Sigmoid colon (tissue), 7 donors: ENCODE data around the gene GINS3. TPM values are rescaled to one million over a fixed set of nuclear protein-coding genes. Genes with fewer than 3 reads are reported as not detected.

Source experiments
- DNase-seq: peaks from one replicate; pipeline ENCODE4 v3.0.0-alpha.2; 2019
- H3K27ac ChIP-seq, 4 donors: fragments of 200-600 bp; sonication (generic); one replicate each; pipeline ENCODE4 v1.5.1; 2016 to 2019; ENCODE audit warnings: mild to moderate bottlenecking in 1 of 4
- H3K27me3 ChIP-seq, 3 donors: fragments of 200-600 bp; sonication (generic); one replicate each; pipeline ENCODE4 v1.5.1; 2019; ENCODE audit warnings: mild to moderate bottlenecking in 1 of 3
- H3K36me3 ChIP-seq, 4 donors: fragments of 200-600 bp; sonication (generic); one replicate each; pipeline ENCODE4 v1.5.1; 2016 to 2019
- H3K4me1 ChIP-seq, 4 donors: fragments of 200-600 bp; sonication (generic); one replicate each; pipeline ENCODE4 v1.5.1; 2017 to 2019
- H3K4me3 ChIP-seq, 4 donors: fragments of 200-600 bp; sonication (generic); one replicate each; pipeline ENCODE4 v1.5.1; 2017 to 2019; ENCODE audit warnings: mild to moderate bottlenecking in 2 of 4, moderate library complexity in 1 of 4
- H3K9me3 ChIP-seq, 4 donors: fragments of 200-600 bp in 3 of 4; sonication (generic) in 3 of 4; one replicate each; pipeline versions ENCODE4 v1.5.1 to v1.6.1; 2013 to 2019
- CTCF ChIP-seq, 4 experiments: fragments of 450-650 bp in 3 of 4; fragments of 200-600 bp in 1 of 4; IDR thresholded peaks; one replicate each; pipeline ENCODE4 v1.5.1; 2016 to 2019; ENCODE audit warnings: antibody characterized with exemption in 4 of 4, mild to moderate bottlenecking in 3 of 4, moderate library complexity in 2 of 4
- EP300 ChIP-seq, 4 donors: sonication (generic); formaldehyde crosslinking; IDR thresholded peaks; one replicate each; pipeline ENCODE4 v1.6.1; 2017; ENCODE audit warnings: antibody characterized with exemption in 4 of 4
- POLR2A ChIP-seq, 2 donors: fragments of 450-650 bp; IDR thresholded peaks; one replicate each; pipeline ENCODE4 v1.6.1; 2016; ENCODE audit warnings: antibody characterized with exemption in 2 of 2, mild to moderate bottlenecking in 2 of 2, moderate library complexity in 2 of 2
- POLR2AphosphoS5 ChIP-seq, 4 donors: sonication (generic); formaldehyde crosslinking; IDR thresholded peaks; one replicate each; pipeline ENCODE4 v1.6.1; 2017; ENCODE audit warnings: antibody characterized with exemption in 4 of 4
- WGBS, 2 donors: extraction: QIAGEN DNeasy Blood & Tissue Kit; methylation state at CpG; one replicate each; pipeline ENCODE4 v1.1.7; 2013; 5-methylcytosine and 5-hydroxymethylcytosine counted together
- intact Hi-C: fragments of 100-400 bp; cut with DNase I; formaldehyde crosslinking; loops from one replicate; pipeline ENCODE4 v1.15.1; 2023
- polyA plus RNA-seq, 3 donors: library from polyadenylated mRNA; stranded (reverse); fragments of 200-250 nt; gene quantifications; one replicate each; pipeline ENCODE4 v1.2.3, GENCODE V29; 2013
- total RNA-seq, 4 donors: library from RNA; depleted of rRNA; stranded (reverse); fragments of >200 nt; gene quantifications; one replicate each; pipeline ENCODE4 v1.1.0, GENCODE V29; 2016
- donor health status: healthy with polysubstance abuse.
- donor health status: Bipolar disorder and iron deficiency.
- donor health status: healthy.

The GINS3 gene
- total and polyA plus RNA-seq, 7 donors = 1.1 to 5.9 (median 2.5) TPM

- no peak overlapping the region for H3K27ac ChIP-seq
- no peaks in the 10 kb centered on the region for H3K9me3 ChIP-seq
- no peaks in the 10 kb centered on the region for H3K4me1 ChIP-seq
- peaks cover 0 to 10% (median 0%) of the 10 kb centered on the region in 3 donors for H3K27me3 ChIP-seq
- H3K4me3 ChIP-seq = no peak overlapping the region
- TF ChIP-seq EP300 (IDR thresholded peaks at IDR 0.05) (no peak), POLR2AphosphoS5 (IDR thresholded peaks at IDR 0.05) (no peak), POLR2A (IDR thresholded peaks at IDR 0.05) (no peak), CTCF (IDR thresholded peaks at IDR 0.05) (no peak)
- H3K36me3 ChIP-seq = no peaks in the 10 kb centered on the region
- DNase-seq = no peak
- 51 to 78% methylated on average over 4 of the region's 4 CpGs for WGBS, 2 donors
- intact Hi-C loops = no loop called here
Measured at GRCh38 chr16:58422809-58423208, 30.5 kb downstream of the GINS3 start.

GRCh38 chr16:58425245-58425644 lies 33.0 kb downstream of the GINS3 start:
- Histone ChIP-seq H3K27ac (peak overlapping the region in 1 of 4 donors; percentile 14), H3K27me3 (peaks cover 0 to 8% (median 0%) of the 10 kb centered on the region in 3 donors), H3K9me3 (no peaks in the 10 kb centered on the region), H3K36me3 (no peaks in the 10 kb centered on the region), H3K4me3 (no peak overlapping the region), H3K4me1 (no peaks in the 10 kb centered on the region)
- intact Hi-C loops = no loop called here
- WGBS, 2 donors = 82 to 90% methylated on average over 8 of the region's 8 CpGs
- TF ChIP-seq EP300 (IDR thresholded peaks at IDR 0.05) = no peak
- TF ChIP-seq CTCF (IDR thresholded peaks at IDR 0.05) = no peak
- no peak for TF ChIP-seq POLR2A (IDR thresholded peaks at IDR 0.05)
- no peak for TF ChIP-seq POLR2AphosphoS5 (IDR thresholded peaks at IDR 0.05)
- no peak for DNase-seq

GRCh38 chr16:58425756-58426494 lies 33.7 kb downstream of the GINS3 start:
- 47 to 68% methylated on average over 10 of the region's 10 CpGs for WGBS, 2 donors
- H3K9me3 ChIP-seq = no peaks in the 10 kb centered on the region
- peaks cover 0 to 2% (median 0%) of the 10 kb centered on the region in 3 donors for H3K27me3 ChIP-seq
- H3K27ac ChIP-seq = peak overlapping the region in 1 of 4 donors; percentile 14
- no peaks in the 10 kb centered on the region for H3K4me1 ChIP-seq
- no peaks in the 10 kb centered on the region for H3K36me3 ChIP-seq
- intact Hi-C loops = no loop called here
- DNase-seq = no peak
- TF ChIP-seq EP300 (IDR thresholded peaks at IDR 0.05) (no peak), POLR2A (IDR thresholded peaks at IDR 0.05) (no peak)
- no peak overlapping the region for H3K4me3 ChIP-seq

- Histone ChIP-seq H3K4me3 (no peak overlapping the region), H3K27ac (no peak overlapping the region), H3K9me3 (no peaks in the 10 kb centered on the region), H3K36me3 (no peaks in the 10 kb centered on the region), H3K27me3 (peaks cover 0 to 5% (median 0%) of the 10 kb centered on the region in 3 donors), H3K4me1 (no peaks in the 10 kb centered on the region)
- TF ChIP-seq EP300 (IDR thresholded peaks at IDR 0.05) (no peak), POLR2A (IDR thresholded peaks at IDR 0.05) (no peak), CTCF (IDR thresholded peaks at IDR 0.05) (no peak), POLR2AphosphoS5 (IDR thresholded peaks at IDR 0.05) (no peak)
- no peak for DNase-seq
- intact Hi-C loops = no loop called here
- WGBS, 2 donors = 54 to 60% methylated on average over 2 of the region's 2 CpGs
Measured at GRCh38 chr16:58426966-58427365, 34.7 kb downstream of the GINS3 start.

GRCh38 chr16:58428621-58429542 lies 36.6 kb downstream of the GINS3 start:
- H3K27ac ChIP-seq = no peak overlapping the region

More at GRCh38 chr16:58428621-58429542, 36.6 kb downstream of the GINS3 start:
- no peak for DNase-seq
- H3K4me1 ChIP-seq = no peaks in the 10 kb centered on the region
- no peaks in the 10 kb centered on the region for H3K9me3 ChIP-seq
- WGBS, 2 donors = 75 to 83% methylated on average over 11 of the region's 11 CpGs
- TF ChIP-seq CTCF (IDR thresholded peaks at IDR 0.05) = no peak
- H3K27me3 ChIP-seq = peaks cover 0 to 5% (median 0%) of the 10 kb centered on the region in 3 donors
- no peak overlapping the region for H3K4me3 ChIP-seq
- no peaks in the 10 kb centered on the region for H3K36me3 ChIP-seq
- intact Hi-C loops = no loop called here
